HEK293T (cell line): ENCODE results near the gene CIDEC.

Source experiments
- CTCF ChIA-PET: fragments of 350-600 bp; formaldehyde crosslinking; extraction: SDS; loops from one replicate; lab custom pipeline; 2021; ENCODE audit warnings: antibody characterized with exemption, inconsistent platforms; lab: Yijun Ruan, JAX
- POLR2A ChIA-PET: fragments of 350-600 bp; formaldehyde crosslinking; extraction: SDS; loops from one replicate; lab custom pipeline; 2020; ENCODE audit warnings: antibody characterized with exemption, inconsistent platforms; lab: Yijun Ruan, JAX
- DNase-seq: peaks from one replicate; pipeline ENCODE4 v3.0.0; 2012; ENCODE audit warnings: mixed read lengths; ENCODE audit errors: extremely low spot score
- ARNT ChIP-seq: fragments of 450-650 bp; IDR thresholded peaks from 2 replicates; pipeline ENCODE4 v1.6.1; 2017; ENCODE audit warnings: mild to moderate bottlenecking
- BHLHE40 ChIP-seq: fragments of 450-650 bp; IDR thresholded peaks from 2 replicates; pipeline ENCODE4 v1.6.1; 2016; ENCODE audit warnings: mild to moderate bottlenecking, moderate library complexity, borderline replicate concordance
- CTBP1 ChIP-seq: fragments of 450-650 bp; IDR thresholded peaks from 2 replicates; pipeline ENCODE4 v1.6.1; 2016; ENCODE audit warnings: borderline replicate concordance
- ELF4 ChIP-seq: fragments of 450-650 bp; IDR thresholded peaks from 2 replicates; pipeline ENCODE4 v1.6.1; 2017; ENCODE audit warnings: antibody characterized with exemption
- FOXA1 ChIP-seq: fragments of 450-650 bp; IDR thresholded peaks from 2 replicates; pipeline ENCODE4 v1.6.1; 2016; ENCODE audit warnings: mild to moderate bottlenecking
- FOXK2 ChIP-seq: fragments of 450-650 bp; IDR thresholded peaks from 2 replicates; pipeline ENCODE4 v1.6.1; 2016; ENCODE audit warnings: mild to moderate bottlenecking
- FOXM1 ChIP-seq: fragments of 450-650 bp; IDR thresholded peaks from 2 replicates; pipeline ENCODE4 v1.6.1; 2017; ENCODE audit warnings: mild to moderate bottlenecking, borderline replicate concordance
- HDGF ChIP-seq: fragments of 450-650 bp; IDR thresholded peaks from 2 replicates; pipeline ENCODE4 v1.6.1; 2017; ENCODE audit warnings: antibody characterized with exemption, borderline replicate concordance
- L3MBTL2 ChIP-seq: fragments of 450-650 bp; conservative IDR thresholded peaks from 2 replicates; pipeline ENCODE4 v1.6.1; 2016; ENCODE audit warnings: mild to moderate bottlenecking
- LEF1 ChIP-seq: fragments of 450-650 bp; IDR thresholded peaks from 2 replicates; pipeline ENCODE4 v1.6.1; 2017; ENCODE audit warnings: mild to moderate bottlenecking, borderline replicate concordance
- NFRKB ChIP-seq: fragments of 450-650 bp; IDR thresholded peaks from 2 replicates; pipeline ENCODE4 v1.6.1; 2016; ENCODE audit warnings: mild to moderate bottlenecking, moderate library complexity
- PKNOX1 ChIP-seq: fragments of 450-650 bp; IDR thresholded peaks from 2 replicates; pipeline ENCODE4 v1.6.1; 2016
- SP1 ChIP-seq: fragments of 450-650 bp; IDR thresholded peaks from 2 replicates; pipeline ENCODE4 v1.6.1; 2017
- SUZ12 ChIP-seq: fragments of 450-650 bp; IDR thresholded peaks from 2 replicates; pipeline ENCODE4 v1.6.1; 2016; ENCODE audit warnings: mild to moderate bottlenecking
- TARDBP ChIP-seq: fragments of 450-650 bp; IDR thresholded peaks from 2 replicates; pipeline ENCODE4 v1.6.1; 2016
- ZNF384 ChIP-seq: fragments of 450-650 bp; IDR thresholded peaks from 2 replicates; pipeline ENCODE4 v1.6.1; 2016

CIDEC gene

GRCh38 chr3:9893739-9894138 is 13.7 kb upstream of the CIDEC start:
- no peak for DNase-seq
- no peak for TF ChIP-seq ELF4
- no peak for TF ChIP-seq FOXM1
- no peak for TF ChIP-seq ZNF384
- no peak for TF ChIP-seq FOXK2
- TF ChIP-seq TARDBP = no peak
- ChIA-PET POLR2A (interaction anchor here (0.9 to 1.8 kb wide), 5 partner anchors 8 to 53 kb away, joined by 3 to 5 read pairs (median 3); no protein-coding TSS in a partner anchor), CTCF (no interaction called here)

GRCh38 chr3:9891072-9891622 is 11.1 kb upstream of the CIDEC start:
- ChIA-PET POLR2A (interaction anchor here (0.8 to 2.1 kb wide), 5 partner anchors 11 to 224 kb away, joined by 3 to 16 read pairs (median 6); partner anchors contain the start of genes CIDEC, CRELD1, IL17RE and RPUSD3), CTCF (interaction anchor here (1.1 to 1.6 kb wide), 2 partner anchors 13 to 42 kb away, joined by 3 to 7 read pairs; partner anchors contain the start of gene CRELD1)
- TF ChIP-seq FOXM1 (no peak), HDGF (no peak), ELF4 (no peak), L3MBTL2 (no peak)
- DNase-seq = no peak

GRCh38 chr3:9890249-9891071 is 10.4 kb upstream of the CIDEC start, which contains the start of gene JAGN1:
Gene JAGN1, plus strand, starts transcription at chr3:9890610. Its CDS starts 113 bp downstream, at chr3:9890723.
- TF ChIP-seq NFRKB = no peak
- TF ChIP-seq PKNOX1 = no peak
- no peak for TF ChIP-seq SP1
- TF ChIP-seq FOXA1 = no peak
- no peak for TF ChIP-seq FOXM1
- TF ChIP-seq CTBP1 = peak; percentile 7; the same call in 1 of the 2 replicates
- TF ChIP-seq ELF4 = peak; percentile 74
- TF ChIP-seq L3MBTL2 = peak; percentile 81
- TF ChIP-seq SUZ12 = no peak
- no peak for TF ChIP-seq LEF1
- no peak for TF ChIP-seq FOXK2
- TF ChIP-seq ARNT = no peak
- peak; percentile 76; the same call in 1 of the 2 replicates for TF ChIP-seq TARDBP
- ChIA-PET CTCF (interaction anchor here (1.1 to 1.6 kb wide), 2 partner anchors 12 to 43 kb away, joined by 3 to 7 read pairs; partner anchors contain the start of gene CRELD1), POLR2A (interaction anchor here (0.6 to 2.1 kb wide), 8 partner anchors 11 to 224 kb away, joined by 3 to 16 read pairs (median 5); partner anchors contain the start of genes CIDEC, CRELD1, IL17RE and RPUSD3)
- peak; percentile 91 for DNase-seq

- DNase-seq = no peak
- CTCF ChIA-PET = no interaction called here
- POLR2A ChIA-PET = interaction anchor here (0.7 to 1.6 kb wide), 3 partner anchors 23 to 206 kb away, joined by 3 to 6 read pairs (median 3); no protein-coding TSS in a partner anchor
- TF ChIP-seq SP1 (no peak), ARNT (no peak), FOXK2 (no peak), SUZ12 (no peak), PKNOX1 (no peak), FOXA1 (no peak), FOXM1 (no peak), ZNF384 (no peak)
These were observed 9.4 kb upstream of the CIDEC start for GRCh38 chr3:9889405-9889804.

- DNase-seq = no peak
- TF ChIP-seq CTBP1 = no peak
- no peak for TF ChIP-seq ZNF384
- no peak for TF ChIP-seq BHLHE40
- no peak for TF ChIP-seq PKNOX1
- TF ChIP-seq NFRKB = no peak
- no peak for TF ChIP-seq HDGF
- no peak for TF ChIP-seq SUZ12
- TF ChIP-seq LEF1 = no peak
- CTCF ChIA-PET = no interaction called here
- POLR2A ChIA-PET = no interaction called here
These were observed 8.5 kb upstream of the CIDEC start for GRCh38 chr3:9888540-9888939.

DNA sequence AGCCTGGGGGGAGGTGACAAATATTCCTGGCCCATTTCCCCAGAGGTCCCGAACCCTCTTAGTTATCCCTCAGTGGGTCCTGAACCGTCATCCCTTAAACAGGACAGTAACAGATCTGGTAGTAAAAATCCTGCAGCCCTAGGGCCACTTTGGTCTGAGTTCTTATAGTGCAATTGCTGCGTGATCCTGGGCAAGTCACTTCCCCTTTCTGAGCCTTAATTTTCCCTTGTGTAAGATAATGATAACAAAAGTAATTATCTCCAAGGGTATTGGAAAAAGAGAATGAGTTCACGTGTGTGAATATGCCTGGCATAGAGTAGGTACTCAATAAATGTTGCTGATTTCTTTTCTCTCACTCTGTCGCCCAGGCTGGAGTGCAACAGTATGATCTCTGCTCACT is 7.4 kb upstream of the CIDEC start:
- TF ChIP-seq BHLHE40 = no peak
- TF ChIP-seq ELF4 = no peak
- no peak for TF ChIP-seq NFRKB
- no peak for TF ChIP-seq LEF1
- TF ChIP-seq CTBP1 = no peak
- TF ChIP-seq HDGF = no peak
- TF ChIP-seq ZNF384 = no peak
- TF ChIP-seq SP1 = no peak
- no peak for TF ChIP-seq FOXA1
- TF ChIP-seq FOXK2 = no peak
- no peak for TF ChIP-seq FOXM1
- TF ChIP-seq PKNOX1 = no peak
- TF ChIP-seq ARNT = no peak
- TF ChIP-seq TARDBP = no peak
- no peak for TF ChIP-seq SUZ12
- ChIA-PET POLR2A (no interaction called here), CTCF (no interaction called here)
- no peak for DNase-seq
